ENCODE data around the gene DGKK.

The DGKK gene, protein sequence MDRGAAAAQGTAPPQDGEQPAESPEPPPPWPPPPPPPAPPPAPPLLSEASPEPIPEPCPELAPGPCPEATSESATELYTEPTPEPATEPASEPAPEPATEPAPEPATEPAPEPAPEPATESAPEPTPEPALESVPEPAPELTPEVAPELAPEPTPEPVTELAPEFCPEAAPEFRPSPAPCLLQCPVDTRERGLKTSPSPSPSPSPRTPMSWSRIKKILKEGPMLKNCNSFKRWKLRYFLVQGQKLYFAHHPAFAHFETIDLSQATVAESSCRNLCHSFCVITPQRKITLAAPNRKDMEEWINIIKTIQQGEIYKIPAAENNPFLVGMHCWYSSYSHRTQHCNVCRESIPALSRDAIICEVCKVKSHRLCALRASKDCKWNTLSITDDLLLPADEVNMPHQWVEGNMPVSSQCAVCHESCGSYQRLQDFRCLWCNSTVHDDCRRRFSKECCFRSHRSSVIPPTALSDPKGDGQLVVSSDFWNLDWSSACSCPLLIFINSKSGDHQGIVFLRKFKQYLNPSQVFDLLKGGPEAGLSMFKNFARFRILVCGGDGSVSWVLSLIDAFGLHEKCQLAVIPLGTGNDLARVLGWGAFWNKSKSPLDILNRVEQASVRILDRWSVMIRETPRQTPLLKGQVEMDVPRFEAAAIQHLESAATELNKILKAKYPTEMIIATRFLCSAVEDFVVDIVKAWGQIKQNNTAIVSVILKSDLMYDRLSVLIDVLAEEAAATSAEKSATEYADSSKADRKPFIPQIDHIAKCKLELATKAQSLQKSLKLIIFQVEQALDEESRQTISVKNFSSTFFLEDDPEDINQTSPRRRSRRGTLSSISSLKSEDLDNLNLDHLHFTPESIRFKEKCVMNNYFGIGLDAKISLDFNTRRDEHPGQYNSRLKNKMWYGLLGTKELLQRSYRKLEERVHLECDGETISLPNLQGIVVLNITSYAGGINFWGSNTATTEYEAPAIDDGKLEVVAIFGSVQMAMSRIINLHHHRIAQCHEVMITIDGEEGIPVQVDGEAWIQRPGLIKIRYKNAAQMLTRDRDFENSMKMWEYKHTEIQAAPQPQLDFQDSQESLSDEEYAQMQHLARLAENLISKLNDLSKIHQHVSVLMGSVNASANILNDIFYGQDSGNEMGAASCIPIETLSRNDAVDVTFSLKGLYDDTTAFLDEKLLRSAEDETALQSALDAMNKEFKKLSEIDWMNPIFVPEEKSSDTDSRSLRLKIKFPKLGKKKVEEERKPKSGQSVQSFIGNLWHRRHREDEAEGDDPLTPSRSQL

GRCh38 chrX:50470103-50471031, at the start of gene DGKK:
DGKK (minus strand) TSS chrX:50470825; CDS start chrX:50470678, 147 bp downstream.
- no peak for DNase-seq

DNA sequence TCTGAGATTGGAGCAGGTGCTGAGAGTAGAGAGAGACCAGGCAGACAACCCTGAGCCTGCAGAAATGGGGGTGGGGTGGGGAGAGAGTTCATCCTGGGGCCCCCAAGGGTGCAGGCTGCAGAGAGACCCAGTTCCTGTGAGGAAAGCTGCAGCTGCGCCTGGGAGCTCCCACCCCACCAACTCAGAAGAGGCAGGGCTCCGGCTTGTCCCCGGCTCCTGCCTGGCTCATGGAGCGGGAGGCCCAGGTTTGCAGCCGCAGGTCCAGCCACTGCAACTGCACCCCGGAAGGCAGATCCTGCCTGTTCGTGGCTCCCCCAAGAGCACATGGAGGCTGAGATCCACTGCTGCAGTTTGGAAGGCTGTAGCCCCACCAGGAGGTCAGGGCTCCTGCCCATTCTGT, 44.2 kb upstream of the DGKK start:
- no peak for DNase-seq

DNA sequence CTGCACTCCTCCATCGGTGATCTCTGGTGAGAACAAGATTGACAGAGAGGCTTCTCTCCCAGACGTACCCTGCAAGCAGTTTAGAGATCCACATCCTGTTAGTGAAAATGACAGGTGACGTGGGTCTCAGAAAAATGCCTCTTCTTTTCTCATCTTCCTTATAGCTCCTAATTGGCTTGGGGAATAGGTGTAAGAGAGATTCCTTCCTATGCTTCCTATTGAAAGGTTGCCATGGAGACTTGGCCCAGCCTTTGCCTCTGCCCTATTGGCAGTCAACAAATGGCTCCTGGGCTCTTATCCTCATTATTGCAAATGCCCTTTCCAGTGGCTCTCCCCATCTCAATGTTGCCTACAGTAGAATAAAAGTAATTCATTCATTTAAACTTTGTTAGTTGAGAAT, 26.5 kb upstream of the DGKK start:
- no peak for DNase-seq

GRCh38 chrX:50495616-50496015, 25.0 kb upstream of the DGKK start:
- no peak for DNase-seq

DNA sequence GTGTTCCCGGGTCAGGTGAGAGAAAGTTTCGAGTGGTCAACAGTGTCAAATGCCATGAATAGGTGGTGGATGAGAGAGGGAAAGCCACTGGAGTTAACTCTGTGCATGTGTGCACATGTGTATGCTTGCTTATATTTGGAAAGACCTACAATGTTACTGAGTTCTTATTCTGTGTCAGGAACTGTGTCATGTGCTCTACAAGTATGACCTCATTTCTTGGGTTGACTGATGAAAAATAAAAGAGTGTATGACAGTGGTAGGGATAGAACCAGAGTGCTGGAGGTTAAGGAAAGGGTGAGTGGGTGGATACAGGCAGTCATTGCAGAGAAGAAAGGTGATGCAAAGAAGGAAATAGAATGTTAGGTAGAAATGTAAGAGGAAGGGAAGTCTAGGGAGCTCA, 22.1 kb upstream of the DGKK start:
- DNase-seq: no peak

GRCh38 chrX:50484662-50485061, 14.0 kb upstream of the DGKK start:
- DNase-seq: no peak

DNA sequence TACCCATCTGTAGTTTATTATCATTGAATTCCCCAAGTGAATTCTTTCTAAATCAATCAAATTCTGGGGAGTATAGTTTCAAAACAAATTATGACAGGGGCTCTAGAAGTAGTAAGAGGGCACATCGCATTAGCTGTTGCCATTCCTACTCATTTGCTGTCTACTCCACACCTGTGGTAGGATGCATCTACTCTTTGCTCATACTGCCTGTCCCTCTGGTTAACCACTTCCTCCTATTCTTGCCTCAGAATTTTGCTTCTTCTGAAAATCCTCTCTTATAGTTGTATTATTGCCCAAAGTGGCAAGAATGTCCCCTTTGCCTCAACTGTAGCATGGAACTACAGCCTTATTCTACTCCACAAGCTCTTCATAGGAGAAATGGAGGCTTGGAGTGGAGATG, 12.7 kb upstream of the DGKK start:
- DNase-seq: no peak

GRCh38 chrX:50475208-50475607, 4.6 kb upstream of the DGKK start:
- no peak for DNase-seq

GRCh38 chrX:50471390-50471789, 765 bp upstream of the DGKK start:
- DNase-seq: no peak

DNA sequence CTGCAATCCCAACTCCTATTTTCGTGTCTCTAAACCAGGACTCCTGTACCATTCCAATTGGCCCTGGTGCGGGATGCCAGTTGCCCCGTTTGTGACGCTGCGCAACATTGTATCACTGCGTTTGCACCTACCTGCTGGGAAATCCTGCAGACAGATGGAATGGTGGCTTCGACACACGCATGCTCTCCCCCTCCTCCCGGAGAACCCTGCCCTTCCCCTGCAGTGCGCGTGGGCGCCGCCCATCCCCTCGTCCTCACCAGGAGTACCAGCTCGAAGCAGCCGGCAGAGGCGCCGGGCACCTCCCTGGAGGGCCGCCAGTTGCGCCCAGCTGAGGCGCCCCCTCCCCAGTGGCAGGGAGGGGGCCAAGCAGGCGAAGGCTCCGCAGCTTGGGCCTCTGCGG, 1.4 kb downstream of the DGKK start:
- no peak for DNase-seq

DNA sequence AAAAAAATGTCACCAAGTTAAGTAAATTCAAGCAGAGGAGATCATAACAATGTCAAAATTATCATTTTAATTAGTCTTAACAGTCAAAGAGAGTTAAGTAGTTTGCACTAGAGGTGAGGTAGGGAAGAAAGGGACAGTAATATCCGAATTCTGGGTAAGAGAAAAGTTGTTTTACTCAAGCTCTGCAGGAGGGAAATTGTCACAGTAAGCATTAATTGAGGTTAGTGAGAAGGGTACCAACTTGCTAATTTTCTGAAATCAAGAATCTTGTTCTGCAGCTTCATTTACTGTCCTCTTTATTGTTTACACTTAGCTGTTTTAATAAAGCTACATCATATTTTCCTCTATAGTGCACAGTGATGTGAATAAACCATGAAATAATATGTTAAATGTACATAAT, 11.0 kb downstream of the DGKK start:
- DNase-seq: no peak

DNA sequence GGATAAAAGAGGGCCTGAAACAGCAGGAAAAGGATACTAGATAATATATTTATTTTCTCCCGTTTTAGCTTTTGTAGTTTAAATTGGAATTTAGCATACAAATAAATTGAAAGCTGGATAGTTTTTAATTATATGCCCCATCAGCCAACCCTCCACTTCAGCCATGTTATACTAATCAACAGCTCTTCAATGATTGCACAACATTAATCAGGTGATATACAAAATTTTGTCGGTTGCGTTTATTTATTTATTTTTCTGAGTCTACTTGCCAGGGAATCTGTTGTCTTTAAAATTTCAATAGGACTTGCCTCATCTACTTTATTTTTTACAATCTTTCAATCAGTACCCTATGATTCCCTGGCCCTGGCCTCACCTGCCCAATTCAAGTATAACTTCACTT, 12.1 kb downstream of the DGKK start:
- no peak for DNase-seq

- no peak for DNase-seq
These were observed 13.7 kb downstream of the DGKK start for GRCh38 chrX:50456712-50457484.

GRCh38 chrX:50452782-50453181, 17.8 kb downstream of the DGKK start:
- no peak for DNase-seq

DNA sequence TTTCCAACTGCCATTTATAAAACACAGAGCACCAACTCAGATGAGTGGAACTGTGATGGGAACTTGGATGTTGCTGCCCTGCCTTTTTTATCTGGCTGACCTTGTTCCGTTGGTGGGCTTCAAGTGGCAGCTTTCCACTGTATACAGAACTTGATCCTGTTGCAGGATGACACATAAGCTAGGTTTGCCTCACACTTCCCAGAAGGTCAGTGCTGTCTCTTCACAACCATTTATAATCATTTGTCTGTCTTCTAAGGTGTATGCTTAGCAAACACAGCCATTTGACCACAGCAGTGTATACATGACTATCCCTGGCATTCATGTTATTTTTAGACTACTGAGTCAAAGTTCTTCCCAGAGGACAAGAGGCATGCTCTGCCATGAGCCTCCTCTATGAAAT, 20.3 kb downstream of the DGKK start:
- no peak for DNase-seq

DNA sequence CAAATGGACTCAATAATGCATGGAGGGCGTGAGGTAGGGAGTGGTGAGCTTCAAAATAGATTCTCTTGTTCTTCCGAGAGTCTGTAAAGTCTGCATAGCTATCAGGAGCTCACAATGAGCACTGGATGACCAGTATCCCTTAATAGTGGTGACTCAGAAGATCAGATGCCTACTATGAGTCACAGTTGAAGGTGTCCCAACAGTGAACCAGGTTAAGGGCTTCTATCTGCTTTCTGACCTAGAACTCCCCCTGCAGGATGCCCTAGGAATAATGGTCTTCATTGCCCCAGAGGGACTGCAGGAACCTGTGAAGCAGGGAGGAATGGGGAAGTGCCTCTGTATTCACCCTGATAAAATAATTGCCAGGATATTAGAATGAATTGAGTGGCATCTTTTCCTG, 22.1 kb downstream of the DGKK start:
- no peak for DNase-seq

- DNase-seq: no peak
These were observed 23.1 kb downstream of the DGKK start for GRCh38 chrX:50447535-50447934.

GRCh38 chrX:50442426-50443116, 28.1 kb downstream of the DGKK start:
- DNase-seq: no peak

DNA sequence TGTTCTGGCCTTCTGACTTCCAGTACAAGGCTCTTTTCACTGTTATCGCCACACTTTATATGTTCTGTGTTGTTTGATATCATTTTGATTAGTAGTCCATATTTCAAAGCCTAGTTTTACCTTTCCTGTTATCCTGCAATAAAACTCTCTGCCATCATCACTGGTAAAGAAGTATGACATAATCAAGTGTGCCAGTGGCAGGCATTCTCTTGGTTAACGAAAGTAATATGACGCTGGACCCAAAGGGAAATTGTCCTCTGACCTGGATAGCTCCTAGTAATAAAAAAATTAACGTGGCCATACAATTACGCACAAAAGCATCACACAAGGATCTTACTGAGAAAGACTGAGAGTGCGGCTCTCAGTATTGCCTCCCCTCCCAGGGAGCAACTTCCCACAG, 33.8 kb downstream of the DGKK start:
- DNase-seq: no peak

GRCh38 chrX:50432829-50433289, 37.8 kb downstream of the DGKK start:
- no peak for DNase-seq

GRCh38 chrX:50431623-50432022, 39.0 kb downstream of the DGKK start:
- no peak for DNase-seq

Data from DMS 273 treated with DMSO at 0.1 percent for 48 hours (cell line).